Adrenal gland (tissue), 19 donors: ENCODE results near the gene GAGE13. TPM values are rescaled to one million over a fixed set of nuclear protein-coding genes. Genes with fewer than 3 reads are reported as not detected.
A peak's percentile ranks its signal among the peaks of the same experiment; 100 is the strongest.
"Not testable (repeated sequence)": the region's sequence is repeated elsewhere in the genome, so short reads cannot be mapped to it uniquely, and the experiment has no call there.

Source experiments
- DNase-seq, 7 donors: peaks; one replicate each; pipeline ENCODE4 v3.0.0-alpha.2; 2019 to 2020
- H3K27ac ChIP-seq, 5 donors: fragments of 200-600 bp; sonication (generic) in 4 of 5; 1 replicate in 3 of 5; 2 replicates in 2 of 5; pipeline versions ENCODE4 v1.5.1 to v1.8.0; 2016 to 2020; ENCODE audit warnings: mild to moderate bottlenecking in 1 of 5
- H3K27me3 ChIP-seq: fragments of 200-600 bp; 2 replicates; pipeline ENCODE4 v1.8.0; 2021
- H3K36me3 ChIP-seq, 2 donors: fragments of 200-600 bp; replicated peaks in 1 of 2; 1 replicate in 1 of 2; 2 replicates in 1 of 2; pipeline versions ENCODE4 v1.5.1 to v1.8.0; 2018 to 2022
- H3K4me1 ChIP-seq, 2 donors: fragments of 200-600 bp; replicated peaks in 1 of 2; 1 replicate in 1 of 2; 2 replicates in 1 of 2; pipeline versions ENCODE4 v1.5.1 to v1.8.0; 2018 to 2021
- H3K4me3 ChIP-seq, 4 donors: fragments of 200-600 bp; sonication (generic) in 3 of 4; one replicate each; pipeline ENCODE4 v1.5.1; 2016 to 2018
- H3K9me3 ChIP-seq, 3 donors: fragments of 200-600 bp; sonication (generic) in 1 of 3; replicated peaks in 1 of 3; 1 replicate in 2 of 3; 2 replicates in 1 of 3; pipeline versions ENCODE4 v1.5.1 to v1.8.0; 2016 to 2021
- POLR2A ChIP-seq, 2 donors: fragments of 450-650 bp; IDR thresholded peaks; one replicate each; pipeline ENCODE4 v1.6.1; 2017; ENCODE audit warnings: antibody characterized with exemption in 2 of 2, mild to moderate bottlenecking in 2 of 2, moderate library complexity in 1 of 2
- WGBS, 4 donors: extraction: QIAGEN DNeasy Blood & Tissue Kit in 2 of 4; methylation state at CpG; one replicate each; pipeline versions ENCODE4 v1.1.5 to v1.1.7; 2013 to 2017; 5-methylcytosine and 5-hydroxymethylcytosine counted together
- intact Hi-C, 2 donors: fragments of 100-400 bp; cut with DNase I; formaldehyde crosslinking; loops; one replicate each; pipeline versions ENCODE4 v1.14.1 to v1.15.0; 2022 to 2023
- long read RNA-seq, 10 donors: library from polyadenylated mRNA in 3 of 10; unstranded in 2 of 10; stranded (forward) in 1 of 10; transcript quantifications; one replicate each; pipeline ENCODE4 v2.0.0 and lab custom pipeline, GENCODE V29; 2021 to 2026
- polyA plus RNA-seq, 3 donors: library from polyadenylated mRNA; stranded (reverse); fragments of 200-250 nt in 2 of 3; fragments of 350-450 nt in 1 of 3; fragmentation: Illumina TruSeq in 1 of 3; extraction: RNeasy Lipid Tissue Mini Kit (QIAGEN cat#74804) in 1 of 3; gene quantifications; one replicate each; pipeline ENCODE4 v1.2.3, GENCODE V29; 2013 to 2014
- total RNA-seq, 9 donors: library from RNA; depleted of rRNA in 4 of 9; stranded (reverse); fragments of >200 nt in 4 of 9; fragments of 120-200 nt in 1 of 9; fragmentation: NEBNext Ultra II Directional in 1 of 9; extraction: Animal tissue kit (Norgen Biotek cat#: 25700) in 1 of 9; gene quantifications; one replicate each; pipeline versions ENCODE4 v1.1.0 to v1.2.4, GENCODE V29; 2013 to 2023
- TF ChIP-seq, protein P1 (sequence below), 6 experiments: fragments of 450-650 bp in 4 of 6; fragments of 200-600 bp in 2 of 6; sonication (generic) in 1 of 6; IDR thresholded peaks; 1 replicate in 5 of 6; 2 replicates in 1 of 6; pipeline versions ENCODE4 v1.5.1 to v1.8.0; 2016 to 2021; ENCODE audit warnings: antibody characterized with exemption in 6 of 6, mild to moderate bottlenecking in 2 of 6, moderate library complexity in 1 of 6
- donor health status: healthy with polysubstance abuse.
- donor health status: Bipolar disorder and iron deficiency.
- donor health status: DM: yes; HTN: yes; CAD: no.
- donor health status: DM: no; HTN: no; CAD: no.
- donor health status: DM: no; HTN: no; CAD: no.
- donor health status: DM: yes; HTN: yes; CAD: no.

The GAGE13 gene, protein sequence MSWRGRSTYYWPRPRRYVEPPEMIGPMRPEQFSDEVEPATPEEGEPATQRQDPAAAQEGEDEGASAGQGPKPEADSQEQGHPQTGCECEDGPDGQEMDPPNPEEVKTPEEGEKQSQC
- total RNA-seq: not detected
- polyA plus RNA-seq: not detected
- long read RNA-seq, donor 1: 0 reads
- long read RNA-seq, donor 2: 0 reads
- long read RNA-seq, donor 3: 0 reads
- long read RNA-seq, donor 4: 0 reads
- long read RNA-seq, donor 5: 0 reads
- long read RNA-seq, donor 6: 0 reads
- long read RNA-seq, donor 7: 0 reads
- long read RNA-seq, donor 8: 0 reads
- long read RNA-seq, donor 9: 0 reads
- long read RNA-seq, donor 10: 0 reads

DNA sequence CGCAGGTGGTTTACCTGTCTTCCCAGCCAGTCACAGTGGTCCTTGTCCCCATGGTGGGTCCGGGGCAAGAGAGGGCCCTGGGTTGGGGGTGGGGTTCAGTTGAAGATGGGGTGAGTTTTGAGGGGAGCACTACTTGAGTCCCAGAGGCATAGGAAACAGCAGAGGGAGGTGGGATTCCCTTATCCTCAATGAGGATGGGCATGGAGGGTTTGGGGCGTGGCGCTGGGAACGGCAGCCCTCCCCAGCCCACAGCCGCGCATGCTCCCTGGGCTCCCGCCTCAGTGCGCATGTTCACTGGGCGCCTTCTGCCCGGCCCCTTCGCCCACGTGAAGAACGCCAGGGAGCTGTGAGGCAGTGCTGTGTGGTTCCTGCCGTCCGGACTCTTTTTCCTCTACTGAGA is at the start of gene GAGE13:
TSS of gene GAGE13 (plus strand) at position 301 of the 400 bp plus-strand sequence. CDS start 1,156 bp downstream, outside the sequence.
- intact Hi-C loops, H3K27me3 ChIP-seq, DNase-seq, H3K27ac ChIP-seq, H3K9me3 ChIP-seq, H3K36me3 ChIP-seq, H3K4me3 ChIP-seq, H3K4me1 ChIP-seq: not testable (repeated sequence)
- WGBS, 4 donors: no CpG with 5 or more reads among the region's 16 CpGs

DNA sequence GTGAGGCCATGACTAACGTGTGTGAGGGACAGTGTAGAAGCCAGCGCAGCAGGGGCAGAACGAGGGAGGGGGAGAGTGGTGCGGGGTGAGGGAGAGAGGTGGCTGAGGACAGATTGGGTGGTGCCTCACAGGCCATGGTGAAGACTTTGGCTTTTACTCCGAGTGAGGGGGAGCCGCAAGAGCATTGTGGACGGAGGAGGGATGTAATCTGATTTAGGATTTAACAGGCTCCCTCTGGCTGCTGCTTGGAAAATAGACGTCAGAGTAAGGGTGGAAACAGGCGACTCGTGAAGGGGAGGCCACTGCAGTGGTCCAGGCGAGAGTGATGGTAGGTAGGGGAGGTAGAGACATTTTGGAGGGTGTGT is 48.8 kb upstream of the GAGE13 start:
- Histone ChIP-seq H3K4me1 (no peaks in the 10 kb centered on the region), H3K36me3 (no peaks in the 10 kb centered on the region), H3K4me3 (no peak overlapping the region), H3K27ac (no peak overlapping the region), H3K9me3 (no peaks in the 10 kb centered on the region), H3K27me3 (no peaks in the 10 kb centered on the region)
- TF ChIP-seq, protein P1, sequence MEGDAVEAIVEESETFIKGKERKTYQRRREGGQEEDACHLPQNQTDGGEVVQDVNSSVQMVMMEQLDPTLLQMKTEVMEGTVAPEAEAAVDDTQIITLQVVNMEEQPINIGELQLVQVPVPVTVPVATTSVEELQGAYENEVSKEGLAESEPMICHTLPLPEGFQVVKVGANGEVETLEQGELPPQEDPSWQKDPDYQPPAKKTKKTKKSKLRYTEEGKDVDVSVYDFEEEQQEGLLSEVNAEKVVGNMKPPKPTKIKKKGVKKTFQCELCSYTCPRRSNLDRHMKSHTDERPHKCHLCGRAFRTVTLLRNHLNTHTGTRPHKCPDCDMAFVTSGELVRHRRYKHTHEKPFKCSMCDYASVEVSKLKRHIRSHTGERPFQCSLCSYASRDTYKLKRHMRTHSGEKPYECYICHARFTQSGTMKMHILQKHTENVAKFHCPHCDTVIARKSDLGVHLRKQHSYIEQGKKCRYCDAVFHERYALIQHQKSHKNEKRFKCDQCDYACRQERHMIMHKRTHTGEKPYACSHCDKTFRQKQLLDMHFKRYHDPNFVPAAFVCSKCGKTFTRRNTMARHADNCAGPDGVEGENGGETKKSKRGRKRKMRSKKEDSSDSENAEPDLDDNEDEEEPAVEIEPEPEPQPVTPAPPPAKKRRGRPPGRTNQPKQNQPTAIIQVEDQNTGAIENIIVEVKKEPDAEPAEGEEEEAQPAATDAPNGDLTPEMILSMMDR (IDR thresholded peaks at IDR 0.05): peak in 3 of 6 experiments; percentile 16 to 25 (median 18)
- TF ChIP-seq POLR2A (IDR thresholded peaks at IDR 0.05): no peak
- 38 to 64% (median 49%) methylated on average over 11 of the region's 11 CpGs for WGBS, 4 donors
- intact Hi-C loops: no loop called here
- DNase-seq: peak in 1 of 7 donors; percentile 58

DNA sequence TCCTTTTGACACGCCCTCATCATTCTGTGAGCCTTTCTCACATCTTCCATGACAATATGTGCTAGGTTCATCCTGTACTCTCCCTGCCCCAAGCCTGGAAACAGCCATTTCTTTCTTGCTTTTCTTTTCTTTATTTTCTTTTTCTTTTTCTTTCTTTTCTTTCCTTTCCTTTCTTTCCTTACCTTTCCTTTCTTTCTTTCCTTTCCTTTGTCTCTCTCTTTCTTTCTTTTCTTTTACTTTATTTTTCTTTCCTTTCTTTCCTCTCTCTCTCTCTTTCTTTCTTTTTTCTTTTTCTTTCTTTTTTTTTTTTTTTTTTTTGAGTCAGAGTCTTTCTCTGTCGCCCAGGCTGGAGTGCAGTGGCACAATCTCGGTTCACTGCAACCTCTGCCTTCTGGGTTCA is 47.2 kb upstream of the GAGE13 start:
- WGBS, 4 donors: 80 to 97% (median 90%) methylated on average over 3 of the region's 3 CpGs
- intact Hi-C loops: no loop called here

DNA sequence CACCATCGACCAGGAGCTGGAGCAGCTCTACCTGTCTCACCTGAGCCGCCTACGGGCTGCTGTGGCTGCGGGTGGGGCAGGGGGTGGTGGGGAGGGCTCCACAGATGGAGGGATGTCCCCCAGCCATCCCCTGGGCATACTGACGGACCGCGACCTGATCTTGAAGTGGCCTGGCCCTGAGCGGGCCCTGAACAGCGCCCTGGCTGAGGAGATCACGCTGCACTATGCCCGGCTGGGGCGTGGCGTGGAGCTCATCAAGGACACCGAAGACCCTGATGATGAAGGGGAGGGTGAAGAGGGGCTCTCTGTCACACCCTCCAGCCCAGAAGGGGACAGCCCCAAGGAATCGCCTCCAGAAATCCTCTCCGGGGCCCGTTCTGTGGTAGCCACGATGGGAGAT is 45.2 kb upstream of the GAGE13 start:
- Histone ChIP-seq H3K4me3 (no peak overlapping the region), H3K9me3 (no peaks in the 10 kb centered on the region), H3K27me3 (no peaks in the 10 kb centered on the region), H3K27ac (no peak overlapping the region), H3K36me3 (no peaks in the 10 kb centered on the region), H3K4me1 (no peaks in the 10 kb centered on the region)
- intact Hi-C loops: no loop called here
- TF ChIP-seq, protein P1 (IDR thresholded peaks at IDR 0.05): no peak
- TF ChIP-seq POLR2A (IDR thresholded peaks at IDR 0.05): no peak
- DNase-seq: no peak
- WGBS, 4 donors: 89 to 94% methylated on average over 18 of the region's 18 CpGs; no CpG with 5 or more reads in 2 of the 4 donors

More for the DNA sequence above, 47.2 kb upstream of the GAGE13 start:
- Histone ChIP-seq H3K4me1 (no peaks in the 10 kb centered on the region), H3K27me3 (no peaks in the 10 kb centered on the region), H3K4me3 (no peak overlapping the region), H3K36me3 (no peaks in the 10 kb centered on the region), H3K27ac (no peak overlapping the region), H3K9me3 (no peaks in the 10 kb centered on the region)
- DNase-seq: no peak
- TF ChIP-seq, protein P1 (IDR thresholded peaks at IDR 0.05): no peak
- TF ChIP-seq POLR2A (IDR thresholded peaks at IDR 0.05): no peak

DNA sequence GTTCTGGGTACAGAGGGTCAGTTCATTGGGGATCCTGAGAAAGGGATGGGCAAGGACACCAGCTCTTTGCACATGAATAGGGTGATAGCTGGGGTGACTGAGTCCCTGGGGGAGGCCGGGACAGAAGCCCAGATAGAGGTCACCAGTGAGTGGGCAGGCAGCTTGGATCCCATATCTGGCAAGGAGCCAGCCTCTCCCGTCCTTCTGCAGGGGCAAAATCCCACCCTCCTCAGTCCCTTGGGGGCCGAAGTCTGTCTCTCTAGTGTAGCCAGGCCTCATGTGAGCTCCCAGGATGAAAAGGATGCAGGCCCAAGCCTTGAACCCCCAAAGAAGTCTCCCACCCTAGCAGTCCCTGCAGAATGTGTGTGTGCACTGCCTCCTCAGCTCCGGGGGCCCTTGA is 44.8 kb upstream of the GAGE13 start:
- 51 to 78% (median 75%) methylated on average over 1 to 4 of the region's 4 CpGs; no CpG with 5 or more reads in 1 of the 4 donors for WGBS, 4 donors
- Histone ChIP-seq H3K4me3 (no peak overlapping the region), H3K27ac (no peak overlapping the region), H3K9me3 (no peaks in the 10 kb centered on the region), H3K27me3 (no peaks in the 10 kb centered on the region), H3K4me1 (no peaks in the 10 kb centered on the region), H3K36me3 (no peaks in the 10 kb centered on the region)
- intact Hi-C loops: no loop called here
- no peak for DNase-seq
- TF ChIP-seq, protein P1 (IDR thresholded peaks at IDR 0.05): no peak
- no peak for TF ChIP-seq POLR2A (IDR thresholded peaks at IDR 0.05)
